ENCODE results near the gene XRCC5.

Gene XRCC5

GRCh38 chr2:216235896-216236295, 126.7 kb downstream of the XRCC5 start:
- no peak for DNase-seq

DNA sequence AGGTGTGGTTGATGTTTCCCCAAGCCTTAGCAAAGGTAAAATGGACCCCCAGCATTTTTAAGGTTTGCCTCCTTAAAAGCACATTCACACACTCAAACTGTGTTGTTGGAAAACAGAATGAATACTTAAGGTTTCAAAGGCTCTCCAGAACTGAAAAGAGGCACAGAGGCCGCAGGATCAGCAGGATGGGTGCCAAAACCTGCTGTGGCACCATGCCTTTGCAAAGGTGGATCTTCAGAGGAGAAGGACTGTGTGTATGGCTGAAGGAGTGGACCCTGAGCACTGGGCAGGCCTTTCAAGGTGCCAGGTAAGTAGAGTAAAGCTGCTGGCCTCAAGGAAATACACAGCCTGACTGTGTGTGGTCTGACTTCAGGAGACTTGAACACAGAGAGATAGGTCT, 127.3 kb downstream of the XRCC5 start:
- no peak for DNase-seq

GRCh38 chr2:216242365-216242764, 133.2 kb downstream of the XRCC5 start:
- peak; percentile 81 for DNase-seq

DNA sequence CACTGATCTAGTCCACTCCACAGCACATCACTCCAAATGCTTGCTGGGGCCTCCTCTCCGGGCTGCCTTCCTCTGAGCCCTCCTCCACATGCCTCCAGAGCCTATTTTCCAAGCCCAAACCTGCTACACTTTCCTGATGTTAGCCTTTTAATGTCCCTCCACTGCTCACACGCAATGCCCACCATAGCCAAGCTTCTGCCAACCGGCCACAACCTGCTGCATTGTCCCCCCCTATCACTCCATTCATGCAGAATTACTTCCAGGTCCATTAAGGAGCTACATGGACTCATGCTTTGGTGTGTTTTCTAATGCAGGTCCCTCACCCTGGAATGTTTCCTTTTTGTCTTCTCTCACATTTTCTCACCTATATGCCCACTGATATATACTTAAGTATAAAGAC, 133.9 kb downstream of the XRCC5 start:
- no peak for DNase-seq

- no peak for DNase-seq
These were observed 136.3 kb downstream of the XRCC5 start for GRCh38 chr2:216245391-216245975.

- DNase-seq, result no peak
These were observed 137.6 kb downstream of the XRCC5 start for GRCh38 chr2:216246766-216247165.

Measured in eye (tissue), 1 donor.